NCI-H187 treated with DMSO at 0.1 percent for 48 hours (cell line): ENCODE results near the gene GALNT13.

Experiments
- DNase-seq: peaks from one replicate; lab custom pipeline; 2025; lab: John Stamatoyannopoulos, UW

Gene GALNT13

DNA sequence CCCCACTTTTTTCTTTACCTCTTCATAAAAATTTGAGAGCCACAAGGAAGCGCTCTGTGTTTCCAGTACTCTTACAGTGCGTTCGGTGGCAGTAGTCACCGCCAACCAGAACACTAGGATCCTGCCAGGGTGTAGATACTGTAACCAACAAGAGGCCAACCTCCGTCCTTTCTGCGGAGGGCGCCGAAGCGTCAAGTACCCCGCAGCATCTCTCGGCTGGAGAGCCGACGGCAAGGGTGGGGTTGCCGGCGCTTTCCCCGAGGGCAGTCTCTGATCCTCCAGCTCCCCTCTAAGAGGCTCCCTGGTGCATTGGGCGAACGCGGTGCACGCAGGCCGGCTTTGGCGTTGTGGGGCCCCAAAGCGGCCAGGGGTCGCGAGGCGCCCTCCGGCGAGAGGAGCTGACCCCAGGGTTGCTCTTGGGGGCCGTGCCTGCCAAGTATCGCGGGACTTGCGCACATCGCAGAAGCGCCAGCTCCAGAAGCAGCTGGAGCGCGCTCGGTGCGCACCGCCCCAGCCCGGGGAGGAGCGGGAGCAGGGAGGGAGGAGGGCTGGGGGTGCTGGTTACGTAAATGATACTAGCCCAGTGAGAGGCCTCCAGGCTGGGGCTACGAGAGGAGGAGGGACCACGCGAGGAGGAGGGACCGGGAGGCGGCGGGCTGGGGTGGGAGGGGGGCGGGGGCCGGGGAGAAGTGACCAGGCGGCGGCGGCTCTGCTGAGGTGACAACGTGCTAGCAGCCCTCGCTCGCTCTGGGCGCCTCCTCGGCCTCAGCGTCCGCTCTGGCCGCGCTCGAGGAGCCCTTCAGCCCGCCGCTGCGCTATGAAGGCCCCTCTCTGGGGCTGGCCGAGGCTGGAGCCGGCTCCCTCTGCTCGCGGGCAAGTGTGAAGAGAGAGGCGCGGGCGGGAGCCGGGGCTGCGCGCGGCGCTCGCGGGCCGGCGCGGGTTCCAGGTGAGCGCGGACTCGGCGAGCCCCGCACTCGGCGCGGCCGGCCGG is at the start of gene GALNT13:
TSS of gene GALNT13 (plus strand) at position 692 of the 991 bp plus-strand sequence.
- DNase-seq, result peak; percentile 3

DNA sequence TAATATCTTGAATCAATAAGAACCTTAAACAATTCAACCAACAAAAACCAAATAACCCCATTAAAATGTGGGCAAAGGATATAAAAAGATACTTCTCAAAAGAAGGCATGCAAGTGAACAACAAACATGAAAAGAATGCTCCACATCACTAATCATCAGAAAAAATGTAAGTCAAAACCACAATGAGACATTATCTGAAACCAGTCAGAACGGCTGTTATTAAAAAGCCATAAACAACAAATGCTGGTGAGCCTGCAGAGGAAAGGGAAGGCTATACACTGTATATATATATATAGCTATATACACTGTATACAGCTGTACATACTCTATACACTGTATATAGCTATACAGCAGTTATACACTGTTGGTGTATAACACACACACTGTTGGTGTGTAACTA is 47.8 kb upstream of the GALNT13 start:
- no peak for DNase-seq

DNA sequence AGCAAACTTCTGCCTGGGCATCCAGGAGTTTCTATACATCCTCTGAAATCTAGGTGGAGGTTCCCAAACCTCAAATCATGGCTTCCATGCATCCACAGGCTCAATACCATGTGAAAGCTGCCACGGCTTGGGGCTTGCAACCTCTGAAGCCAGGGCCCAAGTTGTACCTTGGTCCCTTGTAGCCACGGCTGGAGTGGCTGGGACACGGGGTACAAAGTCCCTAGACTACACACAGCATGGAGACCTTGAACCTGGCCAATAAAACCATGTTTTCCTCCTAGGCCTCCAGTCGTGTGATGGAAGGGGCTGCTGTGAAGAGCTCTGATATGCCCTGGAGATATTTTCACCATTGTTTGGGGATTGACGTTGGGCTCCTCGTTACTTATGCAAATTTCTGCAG is 43.4 kb upstream of the GALNT13 start:
- DNase-seq, result no peak

DNA sequence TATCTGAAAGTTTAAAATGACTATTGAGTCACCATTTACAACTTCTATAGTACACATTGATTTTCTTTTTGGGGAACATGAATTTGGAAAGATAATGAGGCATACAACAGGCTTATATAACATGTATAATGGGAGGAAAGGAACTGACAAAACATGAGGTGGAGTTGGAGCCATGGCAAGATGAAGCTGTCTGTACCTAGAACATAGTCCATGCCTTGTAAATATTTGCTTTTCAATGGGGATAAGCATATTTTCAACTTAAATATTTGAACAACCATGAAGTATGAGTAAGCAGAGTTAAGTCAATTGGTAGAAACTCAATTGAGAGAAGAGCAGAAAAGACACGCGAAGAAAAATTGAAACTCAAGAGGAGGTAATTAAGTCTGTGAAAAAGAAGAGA is 37.1 kb upstream of the GALNT13 start:
- no peak for DNase-seq

DNA sequence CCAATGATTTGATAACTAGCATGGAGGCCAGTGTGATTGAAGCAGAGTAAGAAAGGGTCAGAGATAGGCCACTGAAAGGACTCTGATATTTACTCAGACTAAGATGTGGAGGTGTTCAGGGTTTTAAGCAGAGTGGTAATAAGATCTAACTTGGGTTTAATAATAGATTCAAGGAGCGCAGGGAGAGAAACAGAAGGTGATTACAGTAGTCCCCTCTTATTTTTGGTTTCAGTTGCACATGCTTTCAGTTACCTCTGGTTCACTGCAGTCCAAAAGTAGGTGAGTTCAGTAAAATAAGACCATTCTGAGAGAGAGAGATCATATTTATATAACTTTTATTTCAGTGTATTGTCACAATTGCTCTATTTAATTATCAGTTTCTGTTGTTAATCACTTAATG is 13.5 kb upstream of the GALNT13 start:
- no peak for DNase-seq

DNA sequence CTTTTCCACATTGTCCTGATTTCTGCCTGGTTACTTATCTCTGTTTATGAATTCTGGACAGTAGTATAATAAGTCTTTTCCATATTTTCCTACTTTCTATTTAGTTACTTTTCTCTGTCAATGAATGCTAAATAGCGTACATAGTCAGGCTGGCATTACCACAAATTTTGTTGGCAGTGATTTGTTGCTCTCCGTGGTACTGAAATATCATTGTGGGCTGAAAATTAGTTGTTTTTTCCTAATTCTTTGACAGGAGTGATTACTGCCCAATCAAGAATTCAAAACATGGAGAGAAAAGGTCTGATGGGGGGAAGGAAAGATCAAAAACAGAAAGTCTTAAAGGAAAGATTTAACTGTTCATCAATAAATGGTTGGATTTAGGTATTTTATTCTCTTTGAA is 7.7 kb upstream of the GALNT13 start:
- no peak for DNase-seq

DNA sequence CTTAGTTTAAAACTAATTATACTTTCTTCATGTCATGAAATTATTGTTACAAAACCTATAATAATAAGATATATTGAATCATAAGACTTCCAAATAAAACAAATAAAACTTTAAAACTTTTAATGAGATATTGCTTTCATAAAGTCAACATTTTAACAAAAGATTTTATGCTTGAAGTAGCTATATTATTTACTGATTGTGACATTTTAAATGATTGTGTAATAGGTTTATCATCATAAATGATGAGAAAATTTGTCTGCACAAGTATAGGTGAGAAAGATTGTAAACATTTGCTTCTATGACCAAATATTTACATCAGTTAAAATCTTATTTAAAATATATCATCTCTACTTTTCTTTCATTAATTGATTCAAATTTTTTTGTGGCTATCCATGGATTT is 5.1 kb upstream of the GALNT13 start:
- no peak for DNase-seq

DNA sequence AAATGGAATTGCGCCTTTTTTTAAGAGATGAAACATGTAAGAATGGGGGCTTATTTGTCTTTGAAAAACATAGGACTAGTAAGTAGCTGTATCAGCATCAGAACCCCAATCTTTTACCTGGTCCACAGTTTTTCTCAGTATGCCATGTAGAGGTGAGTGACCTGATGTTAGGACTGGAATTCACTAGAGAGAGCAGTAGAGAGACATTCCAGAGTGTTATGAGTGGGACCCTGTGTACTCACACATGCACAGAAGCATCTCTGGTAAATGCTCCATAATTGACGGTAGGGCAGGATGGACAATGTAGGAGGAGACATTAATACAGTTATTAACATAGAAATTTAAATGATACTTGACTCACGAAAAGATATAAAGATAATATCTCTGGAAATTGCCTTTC is 1.4 kb upstream of the GALNT13 start:
- DNase-seq, result no peak

DNA sequence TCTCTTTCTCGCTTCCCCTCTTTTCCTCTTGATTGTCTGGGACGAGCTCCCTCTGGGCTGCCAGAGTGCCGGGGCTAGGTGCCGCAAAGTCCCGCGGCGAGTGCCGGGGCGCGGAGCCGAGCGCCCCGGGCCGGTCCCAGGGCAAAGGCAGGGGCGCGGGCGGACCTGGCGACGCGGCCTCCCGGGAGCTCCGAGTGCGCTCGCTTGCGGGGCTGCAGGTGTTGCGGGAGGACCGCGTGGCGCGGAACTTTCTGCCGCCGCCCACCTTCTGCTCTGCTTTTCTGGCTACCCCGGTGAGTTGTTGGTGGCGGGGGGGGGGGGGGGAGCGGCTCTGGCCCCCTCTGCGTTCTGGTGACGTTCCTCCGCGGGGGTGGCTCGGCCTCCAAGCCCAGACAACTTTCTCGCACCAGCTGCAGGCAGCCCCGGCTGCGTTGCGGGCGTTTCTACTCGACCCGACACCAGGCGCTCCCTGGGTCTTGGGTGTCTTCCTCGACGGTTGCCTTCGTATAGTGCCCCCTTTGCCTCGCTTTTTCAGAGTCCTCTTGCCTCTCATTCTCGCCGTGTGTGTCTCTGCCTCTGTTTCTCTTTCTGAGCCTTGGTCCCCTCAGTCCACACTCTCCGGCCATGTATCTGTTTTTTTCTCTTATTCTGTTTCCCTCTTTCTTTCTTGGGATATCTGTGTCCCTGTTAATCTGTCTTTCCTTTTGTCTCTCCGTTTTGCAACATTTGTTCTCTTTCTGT is 759 bp downstream of the GALNT13 start:
- DNase-seq, result no peak

DNA sequence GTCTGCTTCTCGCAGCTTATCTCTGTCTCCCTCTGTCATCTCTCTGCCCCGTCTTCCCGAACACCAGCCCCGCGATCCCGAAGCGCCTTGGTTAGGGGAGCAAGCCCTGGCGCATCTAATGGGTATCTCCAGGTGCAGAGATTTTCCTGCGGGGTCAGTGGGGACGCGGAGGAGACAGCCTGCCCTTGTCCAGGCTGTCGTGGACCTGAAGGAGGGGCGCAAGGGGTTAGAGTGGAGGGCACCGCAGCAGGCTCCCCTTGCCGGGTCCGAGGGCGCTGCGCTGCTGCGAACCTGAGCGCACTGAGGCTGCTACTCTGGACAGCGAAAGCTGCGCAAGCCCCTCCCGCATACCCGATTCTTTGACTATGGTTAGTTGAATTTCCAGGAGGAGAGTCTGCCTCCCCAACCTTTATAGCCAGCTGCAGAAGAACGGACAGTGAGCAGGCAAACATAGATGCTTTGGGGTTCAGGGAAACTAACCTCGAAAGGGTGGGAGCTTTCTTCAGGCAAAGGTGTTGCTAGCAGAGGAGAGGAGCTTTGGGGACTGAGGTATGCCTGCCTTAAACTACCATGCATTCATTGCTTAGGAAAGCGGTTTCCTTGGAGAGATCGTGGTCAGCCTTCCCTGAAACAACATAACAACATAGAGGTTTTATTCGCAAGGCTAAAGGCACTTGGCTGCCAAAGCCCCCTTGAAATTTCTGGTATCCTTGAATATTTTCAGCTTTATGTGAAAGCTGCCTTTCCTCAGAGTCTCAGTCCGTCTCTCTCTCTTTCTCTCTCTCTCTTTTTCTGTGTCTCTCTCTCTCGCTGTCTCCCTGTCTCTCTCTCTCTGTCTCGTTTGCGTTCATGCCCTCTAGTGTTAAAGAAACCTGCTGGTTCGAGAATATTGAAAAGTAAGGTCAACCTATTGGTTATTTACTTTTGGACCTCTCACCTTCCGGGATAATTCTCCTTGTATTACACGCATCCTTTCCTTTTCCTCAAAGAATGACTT is 1.6 kb downstream of the GALNT13 start:
- no peak for DNase-seq

DNA sequence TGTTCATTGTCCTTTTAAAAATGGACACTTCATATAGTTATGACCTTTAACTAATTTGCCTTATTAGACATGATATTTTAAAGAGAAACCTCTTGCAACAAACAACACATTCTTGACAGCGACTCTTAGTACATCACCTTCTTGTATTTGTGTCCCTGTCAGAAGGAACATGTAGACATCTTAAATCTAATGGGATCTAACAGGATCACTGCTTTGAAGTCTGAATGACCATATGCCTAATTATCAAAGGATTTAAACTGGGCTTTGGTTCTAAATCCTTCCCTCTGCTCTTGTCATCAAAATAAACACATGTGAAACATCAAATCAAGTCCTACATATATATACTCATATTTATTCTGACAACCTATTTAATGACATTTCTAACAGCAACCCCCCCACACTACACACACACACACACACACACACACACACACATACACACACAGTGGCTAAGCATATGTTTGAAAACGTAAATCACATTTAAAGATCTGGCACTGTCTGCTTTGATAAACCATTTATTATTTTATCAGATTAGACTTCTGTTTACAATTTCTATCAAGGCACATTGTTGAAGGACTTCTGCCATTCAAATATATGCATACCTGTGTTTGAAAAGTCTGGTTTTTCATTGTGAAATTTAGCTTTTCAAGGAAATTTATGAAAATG is 4.2 kb downstream of the GALNT13 start:
- no peak for DNase-seq

DNA sequence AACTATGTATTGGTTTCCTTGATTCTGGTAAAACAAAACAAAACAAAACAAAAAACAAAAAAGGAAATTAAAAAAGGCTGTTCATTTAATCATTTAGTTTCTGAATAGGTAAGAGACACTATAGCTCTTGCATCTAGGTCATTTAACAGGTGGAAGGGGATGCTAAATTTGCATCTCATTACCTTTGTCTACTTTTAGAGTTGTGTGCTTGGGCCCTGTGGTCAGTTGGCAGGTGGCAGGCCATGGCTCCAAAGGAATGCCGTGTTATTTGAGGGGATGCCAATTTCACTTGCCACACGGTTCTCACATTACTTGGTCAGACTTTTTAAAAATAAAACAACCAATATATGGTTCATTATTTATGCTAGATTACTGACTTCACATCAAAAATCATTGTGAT is 9.2 kb downstream of the GALNT13 start:
- no peak for DNase-seq

DNA sequence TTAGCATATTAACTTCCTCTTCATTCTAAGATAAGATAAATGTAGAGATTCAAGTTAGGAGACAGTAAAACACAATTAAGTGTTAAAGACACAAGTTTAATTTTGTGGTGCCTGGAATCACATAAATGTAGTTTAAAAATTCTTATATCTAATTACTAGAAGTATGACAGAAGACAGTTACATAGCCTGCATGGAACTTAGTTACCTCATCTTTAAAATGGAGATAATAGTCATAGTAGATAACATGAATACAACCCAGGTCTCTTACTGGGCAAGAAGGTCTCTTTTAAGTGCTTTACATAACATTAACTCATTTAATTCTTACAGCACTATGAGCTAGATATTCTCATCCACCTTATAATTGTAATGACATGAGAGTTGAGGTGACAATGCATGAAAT is 15.1 kb downstream of the GALNT13 start:
- DNase-seq, result no peak

DNA sequence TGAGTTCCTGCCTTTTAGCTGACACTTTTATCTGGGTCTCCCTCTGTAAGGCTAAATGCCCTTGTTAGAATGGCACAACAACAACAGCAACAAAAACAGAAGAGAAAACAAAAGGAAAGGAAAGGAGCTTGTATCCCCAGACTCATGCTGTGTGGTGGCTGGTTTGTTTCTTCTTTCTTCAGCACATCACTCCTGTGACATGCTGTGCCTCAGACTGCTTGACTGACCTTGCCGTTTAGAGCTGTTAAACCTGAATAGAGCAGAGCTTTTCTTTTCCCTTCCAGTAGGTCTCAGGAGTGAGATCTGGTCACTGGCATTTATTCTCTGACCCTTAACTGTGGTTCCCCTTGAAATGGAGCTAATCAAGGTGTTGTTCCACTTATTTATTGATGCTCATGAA is 18.9 kb downstream of the GALNT13 start:
- no peak for DNase-seq

DNA sequence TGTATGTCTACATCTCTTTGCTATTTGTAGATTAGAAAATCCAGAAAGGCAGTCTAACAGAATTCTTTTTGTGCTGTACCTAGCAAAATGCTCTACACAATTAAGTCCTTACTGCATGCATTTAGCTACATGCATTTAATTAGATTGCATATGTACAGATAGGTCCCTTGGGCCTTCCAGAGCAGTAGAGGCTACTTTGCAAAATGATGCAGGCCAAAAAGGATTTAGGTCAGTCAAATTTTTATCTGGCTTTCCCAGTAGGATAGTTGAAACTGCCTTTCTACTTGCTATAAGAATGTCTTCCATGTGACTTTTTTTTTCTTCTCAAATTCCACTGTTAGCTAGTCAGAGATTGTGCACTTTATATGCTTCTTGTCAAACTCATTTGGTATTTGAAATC is 19.3 kb downstream of the GALNT13 start:
- no peak for DNase-seq

DNA sequence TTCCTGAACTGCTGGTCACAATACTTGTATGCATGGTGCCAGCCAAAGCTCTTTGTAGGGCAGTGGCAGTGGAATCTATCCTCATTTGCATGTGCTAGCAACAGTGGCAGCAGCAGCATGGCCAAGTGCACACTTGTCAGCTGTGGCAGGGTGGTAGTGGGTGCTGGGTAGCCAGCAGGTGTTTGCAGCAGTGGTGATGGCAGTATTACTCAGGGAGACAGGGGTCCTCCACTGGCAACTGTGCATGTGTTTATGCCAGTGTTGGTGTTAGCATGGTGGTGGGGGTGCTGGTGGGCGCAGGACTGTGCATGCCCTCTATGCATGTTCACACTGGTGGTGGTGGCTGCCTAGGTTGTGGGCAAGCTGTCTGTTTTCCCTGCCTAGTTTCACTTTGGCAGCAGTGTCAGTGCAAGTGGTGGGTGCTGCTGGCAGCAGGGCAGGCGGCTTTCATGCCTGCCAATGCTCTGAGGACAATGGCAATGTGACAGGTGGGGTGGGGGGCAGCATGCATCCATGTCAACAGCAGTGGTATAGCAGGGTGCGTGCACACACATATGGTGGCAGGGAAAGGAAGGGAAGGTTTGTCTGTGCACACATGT is 41.2 kb downstream of the GALNT13 start:
- DNase-seq, result no peak

DNA sequence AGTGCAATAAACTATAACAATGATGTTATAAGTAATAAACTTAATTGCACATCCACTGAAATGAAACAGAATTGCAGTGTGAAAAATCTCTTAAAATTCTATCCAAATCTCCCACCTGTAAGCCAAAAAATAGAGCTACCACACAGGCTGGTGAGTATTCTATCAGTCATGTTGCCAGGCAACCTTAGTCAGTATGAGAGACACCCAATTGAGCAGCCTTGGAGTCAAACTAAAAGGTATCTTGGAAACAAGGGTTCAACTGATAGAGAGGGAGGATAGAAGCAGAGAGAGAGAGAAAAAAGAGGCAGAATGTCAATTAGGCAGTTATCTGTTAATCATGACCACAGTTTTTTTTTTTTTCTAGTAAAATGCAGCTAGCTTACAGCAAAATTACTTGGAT is 45.8 kb downstream of the GALNT13 start:
- no peak for DNase-seq

DNA sequence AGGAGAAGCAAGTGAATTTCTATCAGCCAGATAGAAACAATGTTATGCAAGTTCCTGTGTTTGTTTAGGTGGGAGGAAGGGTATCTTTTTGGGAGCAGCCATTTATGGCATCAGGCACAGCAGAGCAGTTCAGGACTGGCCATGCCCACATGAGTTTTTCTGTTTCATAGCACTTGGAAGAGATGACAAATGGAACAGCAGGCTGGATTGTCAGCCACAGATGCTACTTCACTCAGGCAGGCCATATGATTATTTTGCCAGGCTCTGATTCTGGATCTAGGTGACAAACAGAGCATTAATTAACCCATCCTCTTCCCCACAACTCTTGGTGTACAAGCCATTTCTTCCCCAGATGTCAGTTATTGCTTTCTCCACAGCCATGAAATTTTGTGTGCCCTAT is 63.8 kb downstream of the GALNT13 start:
- DNase-seq, result no peak

DNA sequence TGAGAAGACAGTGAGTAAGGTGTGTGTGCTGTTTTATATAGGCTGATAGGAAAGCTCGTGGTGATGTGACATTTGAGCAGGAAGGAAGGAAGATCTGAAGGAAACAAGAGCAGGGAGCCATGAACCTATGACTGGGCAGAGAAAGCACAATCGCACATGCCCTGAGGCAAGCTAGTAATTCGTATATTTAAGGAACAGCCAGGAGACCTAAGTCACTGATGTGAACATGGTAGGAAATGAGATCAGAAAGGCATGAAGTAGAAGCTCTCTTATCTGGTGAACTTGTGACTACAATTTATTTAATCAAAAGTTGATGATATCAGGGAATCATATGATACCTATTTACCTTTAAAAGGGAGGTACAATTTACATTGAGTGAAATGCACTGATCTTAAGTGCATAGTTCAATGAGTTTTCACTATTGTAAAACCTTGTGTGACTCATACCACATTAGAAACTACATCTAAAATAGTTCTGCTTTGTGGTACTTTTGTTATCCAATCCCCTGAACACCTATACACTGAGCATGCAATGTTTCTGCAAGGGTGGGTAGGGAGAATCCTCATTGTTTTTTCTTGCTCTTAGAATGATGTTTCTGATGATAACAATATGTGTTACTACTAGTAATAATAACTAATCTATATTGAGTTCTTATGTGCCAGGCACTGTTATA is 67.5 kb downstream of the GALNT13 start:
- no peak for DNase-seq

DNA sequence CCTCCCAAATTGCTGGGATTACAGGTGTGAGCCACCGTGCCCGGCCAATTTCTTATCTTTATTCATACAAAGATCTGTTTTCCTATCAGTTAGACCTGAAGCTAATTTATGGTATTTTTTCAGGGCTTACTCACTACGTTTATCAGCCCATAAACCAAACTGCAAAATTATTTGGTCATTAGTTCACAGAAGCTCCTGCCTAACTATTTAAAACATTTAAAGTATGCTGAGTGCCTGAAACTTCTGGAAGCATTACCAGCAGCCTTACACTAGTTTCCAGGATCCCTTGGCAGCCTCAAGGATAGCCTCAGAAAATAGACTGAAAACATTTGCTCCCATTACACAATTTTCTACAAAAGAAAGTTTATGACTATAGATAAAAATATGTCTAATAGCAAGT is 68.8 kb downstream of the GALNT13 start:
- DNase-seq, result no peak
